Mesothelial cell of epicardium (in vitro differentiated cells): ENCODE results near the gene MYBPC3. TPM values are rescaled to one million over a fixed set of nuclear protein-coding genes. Genes with fewer than 3 reads are reported as not detected.
A peak's percentile ranks its signal among the peaks of the same experiment; 100 is the strongest.

Experiments used
- DNase-seq, 2 experiments: peaks; one replicate each; pipeline ENCODE4 v3.0.0; 2021; ENCODE audit warnings: low spot score in 2 of 2; ENCODE audit not compliant: unreplicated experiment in 2 of 2
- H3K27ac Mint-ChIP-seq: 2 replicates; pipeline ENCODE4 v1.8.0; 2021; ENCODE audit warnings: mixed read lengths
- H3K27me3 Mint-ChIP-seq: 2 replicates; pipeline ENCODE4 v1.8.0; 2021; ENCODE audit warnings: low read depth, mixed read lengths
- H3K36me3 Mint-ChIP-seq: 2 replicates; pipeline ENCODE4 v1.8.0; 2021; ENCODE audit warnings: mixed read lengths
- H3K4me1 Mint-ChIP-seq: 2 replicates; pipeline ENCODE4 v1.8.0; 2021; ENCODE audit warnings: mixed read lengths
- H3K4me3 Mint-ChIP-seq: 2 replicates; pipeline ENCODE4 v1.8.0; 2021; ENCODE audit warnings: mild to moderate bottlenecking, moderate library complexity, mixed read lengths
- H3K9me3 Mint-ChIP-seq: 2 replicates; pipeline ENCODE4 v1.8.0; 2021; ENCODE audit warnings: mixed read lengths
- CTCF ChIP-seq: fragments of 200-600 bp; sonication (generic); IDR thresholded peaks from one replicate; pipeline ENCODE4 v1.5.0; 2021; ENCODE audit warnings: antibody characterized with exemption; ENCODE audit not compliant: unreplicated experiment
- total RNA-seq: library from RNA; stranded (reverse); gene quantifications from 3 replicates; pipeline ENCODE4 v1.2.1, GENCODE V29; 2021

MYBPC3 gene
- total RNA-seq, 1 donor from 2014 or later, result not detected

GRCh38 chr11:47355283-47356128 is 3.0 kb upstream of the MYBPC3 start:
- H3K27me3 Mint-ChIP-seq, result no peaks in the 10 kb centered on the region
- peaks cover 4% of the 10 kb centered on the region for H3K4me1 Mint-ChIP-seq
- H3K27ac Mint-ChIP-seq, result no peak overlapping the region

DNA sequence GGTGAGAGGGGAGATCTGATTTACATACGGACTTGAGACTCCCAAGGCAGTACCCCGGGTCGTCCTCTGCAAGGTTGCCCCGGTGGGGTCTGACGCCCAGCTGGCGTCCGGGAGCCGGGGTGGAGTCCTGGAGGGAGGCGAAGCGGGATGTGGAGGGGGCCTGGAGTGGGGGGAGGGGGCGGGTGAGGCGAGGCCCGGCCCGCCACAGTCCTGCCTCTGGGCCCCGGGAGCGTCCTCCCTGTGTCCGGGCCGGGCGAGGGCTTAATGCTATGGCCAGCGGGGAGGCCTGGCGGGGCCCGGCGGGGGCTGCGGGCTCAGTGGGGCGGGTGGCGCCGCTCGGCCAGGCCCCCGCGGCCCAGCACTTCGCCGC is 2.4 kb upstream of the MYBPC3 start:
- peaks cover 4% of the 10 kb centered on the region for H3K4me1 Mint-ChIP-seq
- DNase-seq, result no peak
- H3K27ac Mint-ChIP-seq, result no peak overlapping the region
- no peaks in the 10 kb centered on the region for H3K9me3 Mint-ChIP-seq
- no peaks in the 10 kb centered on the region for H3K36me3 Mint-ChIP-seq
- H3K27me3 Mint-ChIP-seq, result no peaks in the 10 kb centered on the region
- TF ChIP-seq CTCF, result no peak
- peak overlapping the region; percentile 70 for H3K4me3 Mint-ChIP-seq

More at GRCh38 chr11:47355283-47356128, 3.0 kb upstream of the MYBPC3 start:
- Mint-ChIP-seq H3K9me3 (no peaks in the 10 kb centered on the region), H3K4me3 (peak overlapping the region; percentile 70), H3K36me3 (no peaks in the 10 kb centered on the region)
- TF ChIP-seq CTCF, result peak; percentile 73
- peak; percentile 79 to 89 for DNase-seq

- Mint-ChIP-seq H3K27ac (no peak overlapping the region), H3K27me3 (no peaks in the 10 kb centered on the region), H3K9me3 (no peaks in the 10 kb centered on the region), H3K4me3 (peak overlapping the region; percentile 65), H3K36me3 (no peaks in the 10 kb centered on the region), H3K4me1 (peaks cover 4% of the 10 kb centered on the region)
- DNase-seq, result no peak
- TF ChIP-seq CTCF, result no peak
Measured at GRCh38 chr11:47353978-47354774, 1.7 kb upstream of the MYBPC3 start.

GRCh38 chr11:47351156-47352126 is 1.1 kb downstream of the MYBPC3 start:
- DNase-seq, result no peak
- Mint-ChIP-seq H3K9me3 (no peaks in the 10 kb centered on the region), H3K27me3 (no peaks in the 10 kb centered on the region), H3K27ac (no peak overlapping the region), H3K4me3 (no peak overlapping the region), H3K4me1 (peaks cover 4% of the 10 kb centered on the region), H3K36me3 (no peaks in the 10 kb centered on the region)
- no peak for TF ChIP-seq CTCF

GRCh38 chr11:47350315-47350714 is 2.2 kb downstream of the MYBPC3 start:
- DNase-seq, result no peak
- no peak for TF ChIP-seq CTCF
- H3K9me3 Mint-ChIP-seq, result no peaks in the 10 kb centered on the region

More at GRCh38 chr11:47350315-47350714, 2.2 kb downstream of the MYBPC3 start:
- no peak overlapping the region for H3K27ac Mint-ChIP-seq
- no peaks in the 10 kb centered on the region for H3K27me3 Mint-ChIP-seq
- no peak overlapping the region for H3K4me3 Mint-ChIP-seq
- peaks cover 4% of the 10 kb centered on the region for H3K4me1 Mint-ChIP-seq
- H3K36me3 Mint-ChIP-seq, result no peaks in the 10 kb centered on the region
